Nephron (organoid): Measurements from ENCODE around the gene SARS2.
A peak's percentile ranks its signal among the peaks of the same experiment; 100 is the strongest.

Experiments
- H3K27ac Mint-ChIP-seq, 3 experiments: 2 replicates each; pipeline ENCODE4 v1.8.0; 2020; ENCODE audit warnings: mixed read lengths in 3 of 3, mild to moderate bottlenecking in 2 of 3, moderate library complexity in 1 of 3
- H3K27me3 Mint-ChIP-seq: 2 replicates; pipeline ENCODE4 v1.8.0; 2021; ENCODE audit warnings: low read depth, mild to moderate bottlenecking, moderate library complexity, mixed read lengths
- H3K36me3 Mint-ChIP-seq: 2 replicates; pipeline ENCODE4 v1.8.0; 2020; ENCODE audit warnings: low read depth, mixed read lengths
- H3K4me1 Mint-ChIP-seq: 2 replicates; pipeline ENCODE4 v1.8.0; 2020; ENCODE audit warnings: mixed read lengths
- H3K4me3 Mint-ChIP-seq, 3 experiments: 2 replicates each; pipeline ENCODE4 v1.8.0; 2020; ENCODE audit warnings: mild to moderate bottlenecking in 3 of 3, mixed read lengths in 3 of 3, moderate library complexity in 2 of 3
- H3K9me3 Mint-ChIP-seq: 2 replicates; pipeline ENCODE4 v1.8.0; 2020; ENCODE audit warnings: mixed read lengths
- TF ChIP-seq, protein P1 (sequence below), 3 experiments: fragments of 200-600 bp; sonication (generic); IDR thresholded peaks; one replicate each; pipeline ENCODE4 v1.5.0; 2021; ENCODE audit warnings: antibody characterized with exemption in 3 of 3; ENCODE audit not compliant: unreplicated experiment in 3 of 3

SARS2 gene

DNA sequence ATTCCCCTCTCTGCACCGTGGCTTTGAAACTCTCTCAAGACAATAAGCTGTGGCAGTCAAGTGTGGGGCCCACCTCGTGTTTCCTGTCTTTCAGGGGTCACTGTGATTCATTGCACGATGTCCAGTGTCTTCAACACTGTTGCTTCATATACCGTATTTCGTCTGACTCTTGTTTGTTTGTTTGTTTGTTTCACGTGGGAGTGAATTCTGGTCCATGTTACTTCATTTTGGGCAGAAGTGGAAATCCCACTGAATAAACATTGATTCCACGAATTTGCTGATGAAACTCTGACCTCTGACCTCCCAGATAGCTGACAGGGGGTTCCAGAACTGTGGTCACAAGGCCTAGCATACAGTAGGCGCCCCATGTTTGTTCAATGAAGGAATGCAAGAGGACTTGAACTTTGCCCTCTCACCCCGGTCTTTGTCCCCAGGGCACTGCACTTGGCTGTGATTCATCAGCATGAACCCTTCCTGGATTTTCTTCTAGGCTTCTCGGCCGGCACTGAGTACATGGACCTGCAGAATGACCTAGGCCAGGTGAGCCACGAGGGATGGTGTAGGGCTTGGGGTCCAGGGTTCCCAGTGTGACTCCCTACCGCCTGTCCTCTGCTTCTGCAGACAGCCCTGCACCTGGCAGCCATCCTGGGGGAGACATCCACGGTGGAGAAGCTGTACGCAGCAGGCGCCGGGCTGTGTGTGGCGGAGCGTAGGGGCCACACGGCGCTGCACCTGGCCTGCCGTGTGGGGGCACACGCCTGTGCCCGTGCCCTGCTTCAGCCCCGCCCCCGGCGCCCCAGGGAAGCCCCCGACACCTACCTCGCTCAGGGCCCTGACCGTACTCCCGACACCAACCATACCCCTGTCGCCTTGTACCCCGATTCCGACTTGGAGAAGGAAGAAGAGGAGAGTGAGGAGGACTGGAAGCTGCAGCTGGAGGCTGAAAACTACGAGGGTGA lies 25.7 kb downstream of the SARS2 start:
- Mint-ChIP-seq H3K27ac (no peak overlapping the region), H3K36me3 (peaks cover 20% of the 10 kb centered on the region)

DNA sequence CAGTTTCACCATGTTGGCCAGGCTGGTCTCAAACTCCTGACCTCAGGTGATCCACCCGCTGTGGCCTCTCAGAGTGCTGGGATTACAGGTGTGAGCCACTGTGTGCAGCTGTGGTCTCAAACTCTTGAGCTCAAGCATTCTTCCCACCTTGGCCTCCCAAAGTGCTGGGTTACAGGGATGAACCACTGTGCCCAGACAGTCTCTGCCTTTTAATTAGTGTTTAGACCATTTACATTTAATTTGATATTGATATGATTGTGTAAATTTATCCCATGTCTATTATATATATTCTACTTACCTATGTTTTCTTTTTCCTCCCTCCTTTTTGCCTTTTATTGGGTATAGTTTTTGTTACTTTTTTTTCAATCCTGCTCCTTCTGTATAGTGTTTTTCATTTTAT lies 28.9 kb downstream of the SARS2 start:
- Mint-ChIP-seq H3K27ac (no peak overlapping the region), H3K36me3 (peaks cover 14% of the 10 kb centered on the region), H3K27me3 (no peaks in the 10 kb centered on the region), H3K4me3 (peak overlapping the region; percentile 69 to 90 (median 77)), H3K9me3 (peaks cover 6% of the 10 kb centered on the region), H3K4me1 (peaks cover 18% of the 10 kb centered on the region)
- TF ChIP-seq, protein P1, sequence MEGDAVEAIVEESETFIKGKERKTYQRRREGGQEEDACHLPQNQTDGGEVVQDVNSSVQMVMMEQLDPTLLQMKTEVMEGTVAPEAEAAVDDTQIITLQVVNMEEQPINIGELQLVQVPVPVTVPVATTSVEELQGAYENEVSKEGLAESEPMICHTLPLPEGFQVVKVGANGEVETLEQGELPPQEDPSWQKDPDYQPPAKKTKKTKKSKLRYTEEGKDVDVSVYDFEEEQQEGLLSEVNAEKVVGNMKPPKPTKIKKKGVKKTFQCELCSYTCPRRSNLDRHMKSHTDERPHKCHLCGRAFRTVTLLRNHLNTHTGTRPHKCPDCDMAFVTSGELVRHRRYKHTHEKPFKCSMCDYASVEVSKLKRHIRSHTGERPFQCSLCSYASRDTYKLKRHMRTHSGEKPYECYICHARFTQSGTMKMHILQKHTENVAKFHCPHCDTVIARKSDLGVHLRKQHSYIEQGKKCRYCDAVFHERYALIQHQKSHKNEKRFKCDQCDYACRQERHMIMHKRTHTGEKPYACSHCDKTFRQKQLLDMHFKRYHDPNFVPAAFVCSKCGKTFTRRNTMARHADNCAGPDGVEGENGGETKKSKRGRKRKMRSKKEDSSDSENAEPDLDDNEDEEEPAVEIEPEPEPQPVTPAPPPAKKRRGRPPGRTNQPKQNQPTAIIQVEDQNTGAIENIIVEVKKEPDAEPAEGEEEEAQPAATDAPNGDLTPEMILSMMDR (IDR thresholded peaks at IDR 0.05; ENCODE audit: unreplicated experiment in 3 of 3), result no peak

More for the DNA sequence above, 25.7 kb downstream of the SARS2 start:
- peaks cover 6% of the 10 kb centered on the region for H3K9me3 Mint-ChIP-seq
- H3K27me3 Mint-ChIP-seq, result no peaks in the 10 kb centered on the region
- H3K4me3 Mint-ChIP-seq, result peak overlapping the region in 2 of 3 experiments; percentile 11 to 20
- TF ChIP-seq, protein P1 (IDR thresholded peaks at IDR 0.05; ENCODE audit: unreplicated experiment in 3 of 3), result no peak
- H3K4me1 Mint-ChIP-seq, result peaks cover 6% of the 10 kb centered on the region

DNA sequence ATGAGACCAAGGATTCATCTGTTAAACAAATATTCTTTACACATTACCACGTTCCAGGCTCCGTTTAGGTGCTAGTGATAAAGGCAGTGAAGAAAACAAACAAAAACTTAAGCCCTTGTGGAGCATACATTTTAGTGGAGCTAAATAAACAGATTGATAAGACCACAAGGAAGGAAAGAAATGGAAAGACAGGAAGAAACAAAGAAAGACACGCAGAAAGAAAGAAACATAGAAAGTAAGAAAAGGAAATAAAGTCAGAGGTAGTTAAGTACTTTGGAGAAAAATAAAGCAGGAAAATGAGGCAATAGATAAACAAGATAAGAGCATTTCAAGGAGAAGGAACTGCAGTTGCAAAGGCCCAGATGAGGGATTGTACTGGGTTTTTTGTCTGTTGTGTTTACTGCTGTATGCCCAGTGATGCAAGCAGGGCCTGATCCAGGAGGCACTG lies 29.8 kb downstream of the SARS2 start:
- Mint-ChIP-seq H3K27me3 (no peaks in the 10 kb centered on the region), H3K9me3 (peaks cover 6% of the 10 kb centered on the region), H3K4me1 (peaks cover 18% of the 10 kb centered on the region), H3K36me3 (peaks cover 14% of the 10 kb centered on the region), H3K4me3 (peak overlapping the region; percentile 90 to 96 (median 94)), H3K27ac (peak overlapping the region; percentile 10 to 73 (median 16))
- TF ChIP-seq, protein P1 (IDR thresholded peaks at IDR 0.05; ENCODE audit: unreplicated experiment in 3 of 3), result no peak

DNA sequence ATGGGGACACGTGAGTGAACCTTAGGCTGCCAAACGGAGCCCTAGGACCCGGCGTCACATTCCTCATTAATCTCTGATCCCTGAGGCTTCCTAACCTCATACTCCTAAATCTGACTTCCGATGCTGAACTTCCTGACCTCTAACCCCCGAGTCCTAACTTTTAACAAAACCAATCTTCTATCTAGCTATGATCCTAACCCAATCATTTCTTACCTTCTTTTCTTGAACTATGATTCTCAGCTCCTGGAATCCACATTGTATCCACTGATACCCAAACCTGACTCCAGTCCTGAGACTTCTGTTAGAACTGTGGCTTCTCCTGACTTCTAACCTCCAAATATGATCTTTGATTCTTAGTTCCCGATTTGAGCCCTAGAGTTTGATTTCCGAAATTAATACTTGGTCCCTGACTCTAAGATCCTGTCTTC lies 30.3 kb downstream of the SARS2 start:
- TF ChIP-seq, protein P1 (IDR thresholded peaks at IDR 0.05; ENCODE audit: unreplicated experiment in 3 of 3), result no peak
- H3K27ac Mint-ChIP-seq, result peak overlapping the region; percentile 10 to 70 (median 66)
- peaks cover 18% of the 10 kb centered on the region for H3K4me1 Mint-ChIP-seq
- H3K36me3 Mint-ChIP-seq, result peaks cover 14% of the 10 kb centered on the region
- H3K9me3 Mint-ChIP-seq, result peaks cover 6% of the 10 kb centered on the region
- H3K4me3 Mint-ChIP-seq, result peak overlapping the region; percentile 90 to 96 (median 94)
- H3K27me3 Mint-ChIP-seq, result no peaks in the 10 kb centered on the region

DNA sequence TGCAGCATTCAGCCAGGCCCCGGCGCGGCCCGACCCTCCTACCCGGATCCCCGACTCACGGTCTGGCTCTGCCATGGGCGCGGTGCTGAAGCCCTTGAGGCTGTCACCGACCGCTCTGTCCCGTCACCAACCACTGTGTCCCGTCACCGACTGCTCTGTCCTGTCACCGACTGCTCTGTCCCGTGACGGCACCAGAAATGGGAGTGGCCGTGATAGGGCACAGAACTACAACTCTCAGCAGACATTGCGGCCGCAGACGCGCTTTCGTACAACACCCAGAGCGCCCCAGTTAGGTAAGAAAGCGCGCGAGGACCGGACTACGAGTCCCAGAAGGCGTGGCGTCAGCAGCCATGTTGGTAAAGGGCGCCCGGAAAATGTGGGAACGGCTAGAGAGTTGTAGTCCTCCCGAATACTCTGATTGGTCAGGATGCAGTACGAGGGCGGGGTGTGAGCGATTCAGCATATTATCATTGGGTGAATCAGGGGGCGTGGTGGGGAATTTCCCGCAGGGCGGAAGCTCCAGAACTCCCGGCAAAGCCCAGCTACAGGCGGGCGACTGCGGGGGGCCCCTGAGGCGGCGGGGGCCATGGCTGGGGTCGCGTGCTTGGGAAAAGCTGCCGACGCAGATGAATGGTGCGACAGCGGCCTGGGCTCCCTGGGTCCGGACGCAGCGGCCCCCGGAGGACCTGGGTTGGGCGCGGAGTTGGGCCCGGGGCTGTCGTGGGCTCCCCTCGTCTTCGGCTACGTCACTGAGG lies 30.9 kb downstream of the SARS2 start, which contains the start of the genes NFKBIB and SIRT2:
Gene NFKBIB (plus strand): TSS at position 523 of the 755 bp plus-strand sequence. CDS start 64 bp downstream, at position 587.
Gene SIRT2 (minus strand): TSS at position 172 of the 755 bp plus-strand sequence. CDS start 97 bp downstream, at position 75.
- Mint-ChIP-seq H3K4me3 (peak within 1 kb of the TSS; percentile 95 to 98 (median 96)), H3K4me1 (peaks cover 21% of the 10 kb centered on the region), H3K27me3 (no peaks in the 10 kb centered on the region), H3K9me3 (peaks cover 6% of the 10 kb centered on the region), H3K27ac (peak within 1 kb of the TSS; percentile 63 to 78 (median 70)), H3K36me3 (peaks cover 13% of the 10 kb centered on the region)
- TF ChIP-seq, protein P1 (IDR thresholded peaks at IDR 0.05; ENCODE audit: unreplicated experiment in 3 of 3), result no peak
